HL-60 (cell line): ENCODE measurements around the gene COG2.

ENCODE experiments used
- DNase-seq, 2 experiments: peaks; one replicate each; pipeline ENCODE4 v3.0.0-alpha.2; 2010 to 2020; ENCODE audit warnings: low read depth in 1 of 2, low spot score in 1 of 2
- H3K27ac ChIP-seq: fragments of 250-450 bp; sonication (Bioruptor Pico); replicated peaks from 2 replicates; pipeline ENCODE4 v1.5.1; 2020; ENCODE audit warnings: mild to moderate bottlenecking, moderate library complexity
- H3K27me3 ChIP-seq: fragments of 250-450 bp; sonication (Bioruptor Pico); 2 replicates; pipeline ENCODE4 v1.5.1; 2021; ENCODE audit warnings: mild to moderate bottlenecking, moderate library complexity; ENCODE audit not compliant: insufficient read depth, poor library complexity, severe bottlenecking
- H3K4me3 ChIP-seq: replicated peaks from 2 replicates; pipeline ENCODE4 v1.5.1; 2011; ENCODE audit warnings: mild to moderate bottlenecking, control low read depth, low read length; ENCODE audit not compliant: insufficient read depth
- GABPA ChIP-seq: IDR thresholded peaks from 2 replicates; pipeline ENCODE4 v1.6.1; 2012; ENCODE audit warnings: low read depth
- POLR2AphosphoS5 ChIP-seq: IDR thresholded peaks from 2 replicates; pipeline ENCODE4 v1.6.1; 2012; ENCODE audit warnings: low read depth
- SPI1 ChIP-seq: IDR thresholded peaks from 2 replicates; pipeline ENCODE4 v1.6.1; 2012; ENCODE audit warnings: low read depth, mild to moderate bottlenecking, borderline replicate concordance
- TF ChIP-seq, protein P1 (sequence below): IDR thresholded peaks from one replicate; pipeline ENCODE4 v1.5.1; 2011; ENCODE audit warnings: low read length, control low read depth, inconsistent platforms; ENCODE audit not compliant: insufficient read depth
- TF ChIP-seq, protein P2 (sequence below): IDR thresholded peaks from 2 replicates; pipeline ENCODE4 v1.6.1; 2012; ENCODE audit warnings: low read depth; ENCODE audit not compliant: insufficient replicate concordance

COG2 gene

DNA sequence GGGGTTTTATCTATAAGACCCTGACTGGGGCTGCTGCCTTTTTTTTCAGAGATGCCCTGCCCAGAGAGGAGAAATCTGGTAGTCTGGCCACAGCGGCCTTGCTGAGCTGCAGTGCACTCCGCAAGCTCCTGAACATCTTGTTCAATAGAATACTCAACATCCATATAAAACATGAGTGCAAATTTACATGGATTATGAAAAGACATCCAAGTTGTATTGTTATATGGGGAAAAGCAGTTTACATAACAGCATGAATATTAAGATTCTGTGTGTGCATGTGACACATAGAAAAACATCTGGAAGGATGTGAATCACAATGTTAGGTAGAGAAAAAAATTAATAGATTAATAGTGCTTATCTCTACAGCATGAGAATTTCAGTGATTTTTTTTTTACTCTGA is 16.4 kb downstream of the COG2 start:
- H3K27ac ChIP-seq = no peak overlapping the region
- DNase-seq = no peak
- H3K27me3 ChIP-seq = no peaks in the 10 kb centered on the region
- TF ChIP-seq, protein P1, sequence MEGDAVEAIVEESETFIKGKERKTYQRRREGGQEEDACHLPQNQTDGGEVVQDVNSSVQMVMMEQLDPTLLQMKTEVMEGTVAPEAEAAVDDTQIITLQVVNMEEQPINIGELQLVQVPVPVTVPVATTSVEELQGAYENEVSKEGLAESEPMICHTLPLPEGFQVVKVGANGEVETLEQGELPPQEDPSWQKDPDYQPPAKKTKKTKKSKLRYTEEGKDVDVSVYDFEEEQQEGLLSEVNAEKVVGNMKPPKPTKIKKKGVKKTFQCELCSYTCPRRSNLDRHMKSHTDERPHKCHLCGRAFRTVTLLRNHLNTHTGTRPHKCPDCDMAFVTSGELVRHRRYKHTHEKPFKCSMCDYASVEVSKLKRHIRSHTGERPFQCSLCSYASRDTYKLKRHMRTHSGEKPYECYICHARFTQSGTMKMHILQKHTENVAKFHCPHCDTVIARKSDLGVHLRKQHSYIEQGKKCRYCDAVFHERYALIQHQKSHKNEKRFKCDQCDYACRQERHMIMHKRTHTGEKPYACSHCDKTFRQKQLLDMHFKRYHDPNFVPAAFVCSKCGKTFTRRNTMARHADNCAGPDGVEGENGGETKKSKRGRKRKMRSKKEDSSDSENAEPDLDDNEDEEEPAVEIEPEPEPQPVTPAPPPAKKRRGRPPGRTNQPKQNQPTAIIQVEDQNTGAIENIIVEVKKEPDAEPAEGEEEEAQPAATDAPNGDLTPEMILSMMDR = no peak
- TF ChIP-seq GABPA = no peak
- no peak for TF ChIP-seq SPI1
- no peak for TF ChIP-seq POLR2AphosphoS5
- TF ChIP-seq, protein P2, sequence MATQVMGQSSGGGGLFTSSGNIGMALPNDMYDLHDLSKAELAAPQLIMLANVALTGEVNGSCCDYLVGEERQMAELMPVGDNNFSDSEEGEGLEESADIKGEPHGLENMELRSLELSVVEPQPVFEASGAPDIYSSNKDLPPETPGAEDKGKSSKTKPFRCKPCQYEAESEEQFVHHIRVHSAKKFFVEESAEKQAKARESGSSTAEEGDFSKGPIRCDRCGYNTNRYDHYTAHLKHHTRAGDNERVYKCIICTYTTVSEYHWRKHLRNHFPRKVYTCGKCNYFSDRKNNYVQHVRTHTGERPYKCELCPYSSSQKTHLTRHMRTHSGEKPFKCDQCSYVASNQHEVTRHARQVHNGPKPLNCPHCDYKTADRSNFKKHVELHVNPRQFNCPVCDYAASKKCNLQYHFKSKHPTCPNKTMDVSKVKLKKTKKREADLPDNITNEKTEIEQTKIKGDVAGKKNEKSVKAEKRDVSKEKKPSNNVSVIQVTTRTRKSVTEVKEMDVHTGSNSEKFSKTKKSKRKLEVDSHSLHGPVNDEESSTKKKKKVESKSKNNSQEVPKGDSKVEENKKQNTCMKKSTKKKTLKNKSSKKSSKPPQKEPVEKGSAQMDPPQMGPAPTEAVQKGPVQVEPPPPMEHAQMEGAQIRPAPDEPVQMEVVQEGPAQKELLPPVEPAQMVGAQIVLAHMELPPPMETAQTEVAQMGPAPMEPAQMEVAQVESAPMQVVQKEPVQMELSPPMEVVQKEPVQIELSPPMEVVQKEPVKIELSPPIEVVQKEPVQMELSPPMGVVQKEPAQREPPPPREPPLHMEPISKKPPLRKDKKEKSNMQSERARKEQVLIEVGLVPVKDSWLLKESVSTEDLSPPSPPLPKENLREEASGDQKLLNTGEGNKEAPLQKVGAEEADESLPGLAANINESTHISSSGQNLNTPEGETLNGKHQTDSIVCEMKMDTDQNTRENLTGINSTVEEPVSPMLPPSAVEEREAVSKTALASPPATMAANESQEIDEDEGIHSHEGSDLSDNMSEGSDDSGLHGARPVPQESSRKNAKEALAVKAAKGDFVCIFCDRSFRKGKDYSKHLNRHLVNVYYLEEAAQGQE = no peak
- no peak overlapping the region for H3K4me3 ChIP-seq

DNA sequence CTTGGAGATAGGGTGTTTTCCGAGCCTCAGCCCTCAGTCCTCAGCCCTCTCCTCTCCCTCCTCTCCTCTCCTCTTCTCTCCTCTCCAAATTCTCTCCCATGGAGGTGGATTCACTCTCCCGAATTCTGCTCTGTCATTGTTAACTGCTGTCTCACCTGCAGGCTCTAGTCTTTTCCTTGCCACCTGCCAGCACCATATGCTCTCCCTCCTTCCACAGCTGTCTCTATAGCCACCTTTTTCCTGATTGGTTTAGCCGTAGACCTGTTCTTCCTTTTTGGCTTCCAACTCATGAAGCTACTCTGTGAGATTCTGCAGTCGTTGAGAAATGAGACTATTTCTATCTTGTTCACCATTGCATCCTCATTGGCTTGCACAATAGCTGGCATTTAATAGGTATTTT is 19.7 kb downstream of the COG2 start:
- TF ChIP-seq GABPA (no peak), POLR2AphosphoS5 (no peak), SPI1 (no peak)
- TF ChIP-seq, protein P1 = no peak
- TF ChIP-seq, protein P2 = no peak
- peak in 1 of 2 experiments; percentile 9 for DNase-seq
- no peak overlapping the region for H3K4me3 ChIP-seq
- no peaks in the 10 kb centered on the region for H3K27me3 ChIP-seq
- H3K27ac ChIP-seq = no peak overlapping the region

DNA sequence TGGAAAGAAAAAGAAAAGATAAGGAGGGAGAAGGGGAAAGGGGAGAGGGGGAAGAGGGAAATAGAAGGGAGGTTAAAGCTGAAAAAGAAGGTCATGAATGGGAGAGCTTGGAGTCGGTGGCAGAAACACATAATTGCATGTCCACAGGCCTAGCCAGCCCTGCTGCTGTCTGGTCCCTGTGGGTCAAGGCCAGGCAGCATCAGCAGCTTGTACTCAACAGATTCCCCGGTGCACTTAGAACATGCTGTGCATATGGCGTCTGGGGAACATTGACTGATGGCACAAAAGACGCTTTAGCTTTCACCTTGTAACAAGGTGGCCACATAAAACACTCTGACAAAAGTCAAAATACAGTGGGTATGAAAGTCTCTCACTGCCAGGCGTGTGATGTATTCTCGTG is 25.9 kb downstream of the COG2 start:
- Histone ChIP-seq H3K27ac (no peak overlapping the region), H3K27me3 (no peaks in the 10 kb centered on the region), H3K4me3 (no peak overlapping the region)
- DNase-seq = no peak
- TF ChIP-seq GABPA (no peak), SPI1 (no peak), POLR2AphosphoS5 (no peak)
- TF ChIP-seq, protein P2 = no peak
- TF ChIP-seq, protein P1 = no peak
